NCI-H1105 treated with DMSO at 0.1 percent for 48 hours (cell line): Measurements from ENCODE around the gene CARD14.

Source experiments
- DNase-seq: peaks from one replicate; lab custom pipeline; 2025; lab: John Stamatoyannopoulos, UW

The CARD14 gene

GRCh38 chr17:80169784-80170500 is at the start of gene CARD14:
Gene CARD14, plus strand, starts transcription at chr17:80170030. Its CDS starts 11,409 bp downstream, at chr17:80181439.
- no peak for DNase-seq

GRCh38 chr17:80122026-80122575 is 47.7 kb upstream of the CARD14 start:
- no peak for DNase-seq

GRCh38 chr17:80122926-80123505 is 46.8 kb upstream of the CARD14 start:
- no peak for DNase-seq

- DNase-seq: no peak
Observed at GRCh38 chr17:80123791-80124190, 46.0 kb upstream of the CARD14 start.

- no peak for DNase-seq
Observed at GRCh38 chr17:80124351-80124981, 45.4 kb upstream of the CARD14 start.

GRCh38 chr17:80125656-80126448 is 44.0 kb upstream of the CARD14 start:
- no peak for DNase-seq

GRCh38 chr17:80126449-80126715 is 43.4 kb upstream of the CARD14 start:
- DNase-seq: no peak

- no peak for DNase-seq
Observed at GRCh38 chr17:80129006-80129565, 40.7 kb upstream of the CARD14 start.

- DNase-seq: no peak
Observed at GRCh38 chr17:80130992-80131391, 38.8 kb upstream of the CARD14 start.

GRCh38 chr17:80132906-80133625 is 36.8 kb upstream of the CARD14 start:
- no peak for DNase-seq

GRCh38 chr17:80133626-80133970 is 36.2 kb upstream of the CARD14 start:
- DNase-seq: no peak

- DNase-seq: no peak
Observed at GRCh38 chr17:80137131-80137530, 32.7 kb upstream of the CARD14 start.

GRCh38 chr17:80138856-80139426 is 30.9 kb upstream of the CARD14 start:
- no peak for DNase-seq

- DNase-seq: no peak
Observed at GRCh38 chr17:80141463-80142165, 28.2 kb upstream of the CARD14 start.

GRCh38 chr17:80142929-80143328 is 26.9 kb upstream of the CARD14 start:
- DNase-seq: no peak

- DNase-seq: no peak
Observed at GRCh38 chr17:80145076-80146075, 24.5 kb upstream of the CARD14 start.

GRCh38 chr17:80146121-80147034 is 23.5 kb upstream of the CARD14 start:
- DNase-seq: peak; percentile 28
